ENCODE measurements around the gene SNAP29.

- TF ChIP-seq CTCF (conservative IDR thresholded peaks at IDR 0.05; ENCODE audit: low read depth in 2 of 2): no peak
- no peak for TF ChIP-seq EZH2 (IDR thresholded peaks at IDR 0.05; ENCODE audit: low read depth, unreplicated experiment)
- TF ChIP-seq REST (IDR thresholded peaks at IDR 0.05; ENCODE audit: unreplicated experiment): no peak
- no peak for TF ChIP-seq POLR2AphosphoS5 (IDR thresholded peaks at IDR 0.05; ENCODE audit: low read depth)
- no peak for TF ChIP-seq STAT1 (IDR thresholded peaks at IDR 0.05; ENCODE audit: unreplicated experiment)
- TF ChIP-seq CREB1 (CRISPR knock-in tag; IDR thresholded peaks at IDR 0.05; ENCODE audit: low read depth): no peak
- no peak for TF ChIP-seq NANOG (IDR thresholded peaks at IDR 0.05; ENCODE audit: borderline replicate concordance)
These were observed 45.5 kb downstream of the SNAP29 start for GRCh38 chr22:20904008-20904979.

All from GM23338 (cell line).